ENCODE results near the gene NCKIPSD.

GRCh38 chr3:48727511-48727910 lies 41.8 kb upstream of the NCKIPSD start:
- no peak for TF ChIP-seq MYC (IDR thresholded peaks at IDR 0.05; ENCODE audit: low read depth, low read length)
- no peak for TF ChIP-seq CTCF (IDR thresholded peaks at IDR 0.05; ENCODE audit: low read depth, low read length)
- TF ChIP-seq MAX (IDR thresholded peaks at IDR 0.05; ENCODE audit: low read depth, low read length): no peak
